Measurements from ENCODE around the gene FAM210B. TPM values are rescaled to one million over a fixed set of nuclear protein-coding genes. Genes with fewer than 3 reads are reported as not detected.

FAM210B gene
- total and polyA plus RNA-seq, 2 experiments from 2014 or later = 15.4 to 16.2 TPM

DNA sequence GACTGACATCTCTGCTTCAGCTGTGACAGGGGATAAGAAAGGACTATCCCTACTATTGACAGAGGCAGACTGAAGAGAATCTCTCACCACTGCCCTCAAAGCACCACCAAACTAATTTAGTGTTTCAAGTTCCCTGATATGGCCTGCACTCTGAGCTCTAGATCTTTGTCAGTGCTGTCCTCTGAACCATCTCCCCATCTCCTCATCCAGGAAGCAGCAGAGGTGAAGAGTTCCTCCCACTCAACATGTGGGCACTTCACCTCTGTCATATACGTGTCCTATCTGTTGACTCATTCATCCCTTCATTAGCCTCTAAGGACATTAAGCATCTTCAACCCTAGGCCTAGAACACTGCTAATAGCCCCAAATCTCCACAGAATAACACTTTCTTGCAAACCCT lies 14.1 kb downstream of the FAM210B start (continued):
- TF ChIP-seq, protein P1, sequence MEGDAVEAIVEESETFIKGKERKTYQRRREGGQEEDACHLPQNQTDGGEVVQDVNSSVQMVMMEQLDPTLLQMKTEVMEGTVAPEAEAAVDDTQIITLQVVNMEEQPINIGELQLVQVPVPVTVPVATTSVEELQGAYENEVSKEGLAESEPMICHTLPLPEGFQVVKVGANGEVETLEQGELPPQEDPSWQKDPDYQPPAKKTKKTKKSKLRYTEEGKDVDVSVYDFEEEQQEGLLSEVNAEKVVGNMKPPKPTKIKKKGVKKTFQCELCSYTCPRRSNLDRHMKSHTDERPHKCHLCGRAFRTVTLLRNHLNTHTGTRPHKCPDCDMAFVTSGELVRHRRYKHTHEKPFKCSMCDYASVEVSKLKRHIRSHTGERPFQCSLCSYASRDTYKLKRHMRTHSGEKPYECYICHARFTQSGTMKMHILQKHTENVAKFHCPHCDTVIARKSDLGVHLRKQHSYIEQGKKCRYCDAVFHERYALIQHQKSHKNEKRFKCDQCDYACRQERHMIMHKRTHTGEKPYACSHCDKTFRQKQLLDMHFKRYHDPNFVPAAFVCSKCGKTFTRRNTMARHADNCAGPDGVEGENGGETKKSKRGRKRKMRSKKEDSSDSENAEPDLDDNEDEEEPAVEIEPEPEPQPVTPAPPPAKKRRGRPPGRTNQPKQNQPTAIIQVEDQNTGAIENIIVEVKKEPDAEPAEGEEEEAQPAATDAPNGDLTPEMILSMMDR (conservative IDR thresholded peaks at IDR 0.05; ENCODE audit: low read depth in 2 of 2) = no peak
- no peak for TF ChIP-seq CREB1 (CRISPR knock-in tag; IDR thresholded peaks at IDR 0.05; ENCODE audit: low read depth)
- TF ChIP-seq STAT1 (IDR thresholded peaks at IDR 0.05; ENCODE audit: unreplicated experiment) = no peak
- no peak for TF ChIP-seq JUNB (IDR thresholded peaks at IDR 0.05; ENCODE audit: unreplicated experiment)
- TF ChIP-seq, protein P2, sequence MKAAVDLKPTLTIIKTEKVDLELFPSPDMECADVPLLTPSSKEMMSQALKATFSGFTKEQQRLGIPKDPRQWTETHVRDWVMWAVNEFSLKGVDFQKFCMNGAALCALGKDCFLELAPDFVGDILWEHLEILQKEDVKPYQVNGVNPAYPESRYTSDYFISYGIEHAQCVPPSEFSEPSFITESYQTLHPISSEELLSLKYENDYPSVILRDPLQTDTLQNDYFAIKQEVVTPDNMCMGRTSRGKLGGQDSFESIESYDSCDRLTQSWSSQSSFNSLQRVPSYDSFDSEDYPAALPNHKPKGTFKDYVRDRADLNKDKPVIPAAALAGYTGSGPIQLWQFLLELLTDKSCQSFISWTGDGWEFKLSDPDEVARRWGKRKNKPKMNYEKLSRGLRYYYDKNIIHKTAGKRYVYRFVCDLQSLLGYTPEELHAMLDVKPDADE (IDR thresholded peaks at IDR 0.05) = no peak

DNA sequence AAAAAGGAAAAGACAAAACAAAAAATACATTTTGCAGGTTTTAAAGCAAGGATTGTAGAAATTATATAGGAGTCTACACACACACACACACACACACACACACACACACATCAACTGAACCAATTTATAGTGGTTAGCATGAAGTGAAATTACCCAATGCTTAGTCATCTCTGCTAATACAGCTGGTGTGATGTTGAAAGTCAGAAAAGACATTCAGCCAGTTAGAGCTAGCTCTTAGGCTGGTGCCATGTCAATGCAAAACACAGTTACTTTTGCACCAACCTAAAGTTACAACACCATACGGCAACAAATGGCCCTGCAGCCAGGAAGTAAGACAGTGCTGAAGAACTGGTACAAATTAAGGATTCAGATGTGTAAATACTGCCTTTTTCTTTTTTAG lies 15.2 kb downstream of the FAM210B start:
- Mint-ChIP-seq H3K27ac (no peak overlapping the region), H3K4me1 (no peaks in the 10 kb centered on the region)
- H3K79me2 ChIP-seq (replicated peaks; ENCODE audit: insufficient read depth) = peaks cover 72% of the 10 kb centered on the region
- TF ChIP-seq, protein P3, sequence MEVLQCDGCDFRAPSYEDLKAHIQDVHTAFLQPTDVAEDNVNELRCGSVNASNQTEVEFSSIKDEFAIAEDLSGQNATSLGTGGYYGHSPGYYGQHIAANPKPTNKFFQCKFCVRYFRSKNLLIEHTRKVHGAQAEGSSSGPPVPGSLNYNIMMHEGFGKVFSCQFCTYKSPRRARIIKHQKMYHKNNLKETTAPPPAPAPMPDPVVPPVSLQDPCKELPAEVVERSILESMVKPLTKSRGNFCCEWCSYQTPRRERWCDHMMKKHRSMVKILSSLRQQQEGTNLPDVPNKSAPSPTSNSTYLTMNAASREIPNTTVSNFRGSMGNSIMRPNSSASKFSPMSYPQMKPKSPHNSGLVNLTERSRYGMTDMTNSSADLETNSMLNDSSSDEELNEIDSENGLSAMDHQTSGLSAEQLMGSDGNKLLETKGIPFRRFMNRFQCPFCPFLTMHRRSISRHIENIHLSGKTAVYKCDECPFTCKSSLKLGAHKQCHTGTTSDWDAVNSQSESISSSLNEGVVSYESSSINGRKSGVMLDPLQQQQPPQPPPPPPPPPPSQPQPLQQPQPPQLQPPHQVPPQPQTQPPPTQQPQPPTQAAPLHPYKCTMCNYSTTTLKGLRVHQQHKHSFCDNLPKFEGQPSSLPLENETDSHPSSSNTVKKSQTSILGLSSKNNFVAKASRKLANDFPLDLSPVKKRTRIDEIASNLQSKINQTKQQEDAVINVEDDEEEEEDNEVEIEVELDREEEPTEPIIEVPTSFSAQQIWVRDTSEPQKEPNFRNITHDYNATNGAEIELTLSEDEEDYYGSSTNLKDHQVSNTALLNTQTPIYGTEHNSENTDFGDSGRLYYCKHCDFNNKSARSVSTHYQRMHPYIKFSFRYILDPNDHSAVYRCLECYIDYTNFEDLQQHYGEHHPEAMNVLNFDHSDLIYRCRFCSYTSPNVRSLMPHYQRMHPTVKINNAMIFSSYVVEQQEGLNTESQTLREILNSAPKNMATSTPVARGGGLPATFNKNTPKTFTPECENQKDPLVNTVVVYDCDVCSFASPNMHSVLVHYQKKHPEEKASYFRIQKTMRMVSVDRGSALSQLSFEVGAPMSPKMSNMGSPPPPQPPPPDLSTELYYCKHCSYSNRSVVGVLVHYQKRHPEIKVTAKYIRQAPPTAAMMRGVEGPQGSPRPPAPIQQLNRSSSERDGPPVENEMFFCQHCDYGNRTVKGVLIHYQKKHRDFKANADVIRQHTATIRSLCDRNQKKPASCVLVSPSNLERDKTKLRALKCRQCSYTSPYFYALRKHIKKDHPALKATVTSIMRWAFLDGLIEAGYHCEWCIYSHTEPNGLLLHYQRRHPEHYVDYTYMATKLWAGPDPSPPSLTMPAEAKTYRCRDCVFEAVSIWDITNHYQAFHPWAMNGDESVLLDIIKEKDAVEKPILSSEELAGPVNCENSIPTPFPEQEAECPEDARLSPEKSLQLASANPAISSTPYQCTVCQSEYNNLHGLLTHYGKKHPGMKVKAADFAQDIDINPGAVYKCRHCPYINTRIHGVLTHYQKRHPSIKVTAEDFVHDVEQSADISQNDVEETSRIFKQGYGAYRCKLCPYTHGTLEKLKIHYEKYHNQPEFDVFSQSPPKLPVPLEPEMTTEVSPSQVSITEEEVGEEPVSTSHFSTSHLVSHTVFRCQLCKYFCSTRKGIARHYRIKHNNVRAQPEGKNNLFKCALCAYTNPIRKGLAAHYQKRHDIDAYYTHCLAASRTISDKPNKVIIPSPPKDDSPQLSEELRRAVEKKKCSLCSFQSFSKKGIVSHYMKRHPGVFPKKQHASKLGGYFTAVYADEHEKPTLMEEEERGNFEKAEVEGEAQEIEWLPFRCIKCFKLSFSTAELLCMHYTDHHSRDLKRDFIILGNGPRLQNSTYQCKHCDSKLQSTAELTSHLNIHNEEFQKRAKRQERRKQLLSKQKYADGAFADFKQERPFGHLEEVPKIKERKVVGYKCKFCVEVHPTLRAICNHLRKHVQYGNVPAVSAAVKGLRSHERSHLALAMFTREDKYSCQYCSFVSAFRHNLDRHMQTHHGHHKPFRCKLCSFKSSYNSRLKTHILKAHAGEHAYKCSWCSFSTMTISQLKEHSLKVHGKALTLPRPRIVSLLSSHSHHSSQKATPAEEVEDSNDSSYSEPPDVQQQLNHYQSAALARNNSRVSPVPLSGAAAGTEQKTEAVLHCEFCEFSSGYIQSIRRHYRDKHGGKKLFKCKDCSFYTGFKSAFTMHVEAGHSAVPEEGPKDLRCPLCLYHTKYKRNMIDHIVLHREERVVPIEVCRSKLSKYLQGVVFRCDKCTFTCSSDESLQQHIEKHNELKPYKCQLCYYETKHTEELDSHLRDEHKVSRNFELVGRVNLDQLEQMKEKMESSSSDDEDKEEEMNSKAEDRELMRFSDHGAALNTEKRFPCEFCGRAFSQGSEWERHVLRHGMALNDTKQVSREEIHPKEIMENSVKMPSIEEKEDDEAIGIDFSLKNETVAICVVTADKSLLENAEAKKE (CRISPR knock-in tag; IDR thresholded peaks at IDR 0.05) = no peak
- TF ChIP-seq, protein P1 (conservative IDR thresholded peaks at IDR 0.05; ENCODE audit: low read depth in 2 of 2) = no peak
- TF ChIP-seq JUNB (IDR thresholded peaks at IDR 0.05; ENCODE audit: unreplicated experiment) (no peak), CREB1 (CRISPR knock-in tag; IDR thresholded peaks at IDR 0.05; ENCODE audit: low read depth) (no peak), NANOG (IDR thresholded peaks at IDR 0.05; ENCODE audit: borderline replicate concordance) (no peak), EZH2phosphoT487 (IDR thresholded peaks at IDR 0.05; ENCODE audit: unreplicated experiment) (no peak), EZH2 (IDR thresholded peaks at IDR 0.05; ENCODE audit: low read depth, unreplicated experiment) (no peak)
- TF ChIP-seq, protein P4, sequence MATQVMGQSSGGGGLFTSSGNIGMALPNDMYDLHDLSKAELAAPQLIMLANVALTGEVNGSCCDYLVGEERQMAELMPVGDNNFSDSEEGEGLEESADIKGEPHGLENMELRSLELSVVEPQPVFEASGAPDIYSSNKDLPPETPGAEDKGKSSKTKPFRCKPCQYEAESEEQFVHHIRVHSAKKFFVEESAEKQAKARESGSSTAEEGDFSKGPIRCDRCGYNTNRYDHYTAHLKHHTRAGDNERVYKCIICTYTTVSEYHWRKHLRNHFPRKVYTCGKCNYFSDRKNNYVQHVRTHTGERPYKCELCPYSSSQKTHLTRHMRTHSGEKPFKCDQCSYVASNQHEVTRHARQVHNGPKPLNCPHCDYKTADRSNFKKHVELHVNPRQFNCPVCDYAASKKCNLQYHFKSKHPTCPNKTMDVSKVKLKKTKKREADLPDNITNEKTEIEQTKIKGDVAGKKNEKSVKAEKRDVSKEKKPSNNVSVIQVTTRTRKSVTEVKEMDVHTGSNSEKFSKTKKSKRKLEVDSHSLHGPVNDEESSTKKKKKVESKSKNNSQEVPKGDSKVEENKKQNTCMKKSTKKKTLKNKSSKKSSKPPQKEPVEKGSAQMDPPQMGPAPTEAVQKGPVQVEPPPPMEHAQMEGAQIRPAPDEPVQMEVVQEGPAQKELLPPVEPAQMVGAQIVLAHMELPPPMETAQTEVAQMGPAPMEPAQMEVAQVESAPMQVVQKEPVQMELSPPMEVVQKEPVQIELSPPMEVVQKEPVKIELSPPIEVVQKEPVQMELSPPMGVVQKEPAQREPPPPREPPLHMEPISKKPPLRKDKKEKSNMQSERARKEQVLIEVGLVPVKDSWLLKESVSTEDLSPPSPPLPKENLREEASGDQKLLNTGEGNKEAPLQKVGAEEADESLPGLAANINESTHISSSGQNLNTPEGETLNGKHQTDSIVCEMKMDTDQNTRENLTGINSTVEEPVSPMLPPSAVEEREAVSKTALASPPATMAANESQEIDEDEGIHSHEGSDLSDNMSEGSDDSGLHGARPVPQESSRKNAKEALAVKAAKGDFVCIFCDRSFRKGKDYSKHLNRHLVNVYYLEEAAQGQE (IDR thresholded peaks at IDR 0.05; ENCODE audit: unreplicated experiment) = no peak

More for the DNA sequence above, 15.2 kb downstream of the FAM210B start:
- Histone ChIP-seq H2AFZ (no peak overlapping the region), H3K27me3 (ENCODE audit: insufficient read depth) (no peaks in the 10 kb centered on the region), H3K27ac (ENCODE audit: low read depth) (no peak overlapping the region), H3K4me3 (no peak overlapping the region), H3K36me3 (ENCODE audit: insufficient read depth) (peaks cover 48% of the 10 kb centered on the region), H3F3A (replicated peaks; ENCODE audit: low read depth) (no peaks in the 10 kb centered on the region; the same call in 1 of the 2 replicates), H3K9me2 (ENCODE audit: insufficient read depth) (no peaks in the 10 kb centered on the region), H3K4me2 (no peak overlapping the region), H3K4me1 (ENCODE audit: insufficient read depth) (no peaks in the 10 kb centered on the region), H4K20me1 (replicated peaks; ENCODE audit: insufficient read depth) (peaks cover 51% of the 10 kb centered on the region)
- peaks cover 84% of the 10 kb centered on the region for H3K36me3 Mint-ChIP-seq (ENCODE audit: low read depth)
- H3K9me3 Mint-ChIP-seq = no peaks in the 10 kb centered on the region
- DNase-seq (ENCODE audit: low spot score) (no peak), ATAC-seq (no peak)
- no peak overlapping the region for H3K4me3 Mint-ChIP-seq
- peaks cover 4% of the 10 kb centered on the region for H3K27me3 Mint-ChIP-seq (ENCODE audit: insufficient read depth, low read depth, poor library complexity)
